ENCODE results near the gene CORO1C. TPM values are rescaled to one million over a fixed set of nuclear protein-coding genes. Genes with fewer than 3 reads are reported as not detected.

Gene CORO1C
- polyA plus RNA-seq, 4 donors, result 56.9 to 66.4 (median 59.4) TPM

Other genes with a start within 250 kb of the CORO1C start
- 1 to 10 TPM; 3.7 to 4.5 (median 3.9) TPM for gene FICD, start 216.2 kb downstream of the CORO1C start, polyA plus RNA-seq (ENCODE audit: insufficient read length in 4 of 4)
- gene SART3, start 170.3 kb downstream of the CORO1C start, polyA plus RNA-seq (ENCODE audit: insufficient read length in 4 of 4), result 10 to 100 TPM; 53.3 to 62.5 (median 56.4) TPM
- 100 to 1,000 TPM; 119 to 133 (median 124) TPM for gene ISCU, start 168.9 kb downstream of the CORO1C start, polyA plus RNA-seq (ENCODE audit: insufficient read length in 4 of 4)
- gene TMEM119, start 133.4 kb downstream of the CORO1C start, polyA plus RNA-seq (ENCODE audit: insufficient read length in 4 of 4), result 10 to 100 TPM; 23.9 to 25.7 (median 25.5) TPM
- gene SELPLG, start 97.6 kb downstream of the CORO1C start, polyA plus RNA-seq (ENCODE audit: insufficient read length in 4 of 4), result 1 to 10 TPM; 1.8 to 2.6 (median 2.2) TPM
- gene SSH1, start 126.1 kb upstream of the CORO1C start, polyA plus RNA-seq (ENCODE audit: insufficient read length in 4 of 4), result 10 to 100 TPM; 19.1 to 22.8 (median 22.2) TPM
- 1 to 10 TPM in 2 of 4 donors, under 1 TPM in 2; 0.78 to 2.2 (median 1.1) TPM for gene DAO, start 148.6 kb upstream of the CORO1C start, polyA plus RNA-seq (ENCODE audit: insufficient read length in 4 of 4)